K562 (cell line): Measurements from ENCODE around the gene NRSN2.

ENCODE experiments used
- ZFP36 ChIP-seq: fragments of 150-350 bp; IDR thresholded peaks from 2 replicates; pipeline ENCODE4 v1.6.1; 2018; ENCODE audit warnings: low read length, low read depth; ENCODE audit not compliant: partially characterized antibody
- TF ChIP-seq, protein P1 (sequence below): fragments of 450-650 bp; IDR thresholded peaks from 2 replicates; pipeline ENCODE4 v1.6.1; 2018; ENCODE audit not compliant: partially characterized antibody

DNA sequence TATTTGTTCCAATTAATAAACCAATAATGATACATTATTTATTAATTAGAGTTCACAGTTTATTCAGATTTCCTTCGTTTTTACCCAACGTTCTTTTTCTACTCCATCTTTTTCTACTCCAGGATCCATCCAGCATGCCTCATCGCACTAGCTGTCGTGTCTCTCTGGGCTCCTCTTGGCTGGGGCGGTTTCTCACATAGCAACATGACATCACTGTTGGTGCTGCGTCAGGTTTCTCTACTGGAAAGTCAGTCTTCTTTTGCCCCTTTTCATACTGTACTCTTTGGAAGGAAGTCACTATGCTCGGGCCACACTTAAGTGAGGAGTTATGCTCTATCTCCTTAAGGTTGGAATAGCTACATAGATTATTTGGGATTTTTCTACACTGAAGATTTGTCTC lies 35.3 kb upstream of the NRSN2 start:
- TF ChIP-seq, protein P1, sequence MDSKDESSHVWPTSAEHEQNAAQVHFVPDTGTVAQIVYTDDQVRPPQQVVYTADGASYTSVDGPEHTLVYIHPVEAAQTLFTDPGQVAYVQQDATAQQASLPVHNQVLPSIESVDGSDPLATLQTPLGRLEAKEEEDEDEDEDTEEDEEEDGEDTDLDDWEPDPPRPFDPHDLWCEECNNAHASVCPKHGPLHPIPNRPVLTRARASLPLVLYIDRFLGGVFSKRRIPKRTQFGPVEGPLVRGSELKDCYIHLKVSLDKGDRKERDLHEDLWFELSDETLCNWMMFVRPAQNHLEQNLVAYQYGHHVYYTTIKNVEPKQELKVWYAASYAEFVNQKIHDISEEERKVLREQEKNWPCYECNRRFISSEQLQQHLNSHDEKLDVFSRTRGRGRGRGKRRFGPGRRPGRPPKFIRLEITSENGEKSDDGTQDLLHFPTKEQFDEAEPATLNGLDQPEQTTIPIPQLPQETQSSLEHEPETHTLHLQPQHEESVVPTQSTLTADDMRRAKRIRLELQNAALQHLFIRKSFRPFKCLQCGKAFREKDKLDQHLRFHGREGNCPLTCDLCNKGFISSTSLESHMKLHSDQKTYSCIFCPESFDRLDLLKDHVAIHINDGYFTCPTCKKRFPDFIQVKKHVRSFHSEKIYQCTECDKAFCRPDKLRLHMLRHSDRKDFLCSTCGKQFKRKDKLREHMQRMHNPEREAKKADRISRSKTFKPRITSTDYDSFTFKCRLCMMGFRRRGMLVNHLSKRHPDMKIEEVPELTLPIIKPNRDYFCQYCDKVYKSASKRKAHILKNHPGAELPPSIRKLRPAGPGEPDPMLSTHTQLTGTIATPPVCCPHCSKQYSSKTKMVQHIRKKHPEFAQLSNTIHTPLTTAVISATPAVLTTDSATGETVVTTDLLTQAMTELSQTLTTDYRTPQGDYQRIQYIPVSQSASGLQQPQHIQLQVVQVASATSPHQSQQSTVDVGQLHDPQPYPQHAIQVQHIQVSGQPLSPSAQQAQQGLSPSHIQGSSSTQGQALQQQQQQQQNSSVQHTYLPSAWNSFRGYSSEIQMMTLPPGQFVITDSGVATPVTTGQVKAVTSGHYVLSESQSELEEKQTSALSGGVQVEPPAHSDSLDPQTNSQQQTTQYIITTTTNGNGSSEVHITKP: no peak
- no peak for TF ChIP-seq ZFP36
